ENCODE results near the gene TP53RK.

The TP53RK gene

GRCh38 chr20:46720776-46721425, 31.7 kb upstream of the TP53RK start:
- Histone ChIP-seq H3K4me3 (IDR thresholded peaks at IDR 0.05; ENCODE audit: insufficient read depth, low read depth, low read length) (no peak overlapping the region), H4K20me1 (ENCODE audit: insufficient read depth) (no peaks in the 10 kb centered on the region), H2AFZ (ENCODE audit: low read depth) (no peak overlapping the region), H3K79me2 (ENCODE audit: insufficient read depth, low read depth) (no peaks in the 10 kb centered on the region), H3K4me1 (ENCODE audit: low read depth, poor library complexity, severe bottlenecking) (no peaks in the 10 kb centered on the region), H3K27me3 (ENCODE audit: insufficient read depth, low read depth) (no peaks in the 10 kb centered on the region), H3K27ac (no peak overlapping the region), H3K4me2 (no peak overlapping the region), H3K36me3 (ENCODE audit: insufficient read depth) (no peaks in the 10 kb centered on the region), H3K9ac (no peak overlapping the region)
- no peak for TF ChIP-seq CTCF (conservative IDR thresholded peaks at IDR 0.05; ENCODE audit: low read depth, low read length)

- Histone ChIP-seq H4K20me1 (ENCODE audit: insufficient read depth) (no peaks in the 10 kb centered on the region), H3K4me3 (IDR thresholded peaks at IDR 0.05; ENCODE audit: insufficient read depth, low read depth, low read length) (no peak overlapping the region), H3K4me2 (no peak overlapping the region), H3K9ac (no peak overlapping the region), H3K36me3 (ENCODE audit: insufficient read depth) (no peaks in the 10 kb centered on the region), H2AFZ (ENCODE audit: low read depth) (no peak overlapping the region), H3K27me3 (ENCODE audit: insufficient read depth, low read depth) (no peaks in the 10 kb centered on the region), H3K27ac (no peak overlapping the region), H3K4me1 (ENCODE audit: low read depth, poor library complexity, severe bottlenecking) (no peaks in the 10 kb centered on the region), H3K79me2 (ENCODE audit: insufficient read depth, low read depth) (no peaks in the 10 kb centered on the region)
- TF ChIP-seq CTCF (conservative IDR thresholded peaks at IDR 0.05; ENCODE audit: low read depth, low read length) = no peak
Measured at GRCh38 chr20:46720019-46720418, 30.8 kb upstream of the TP53RK start.

GRCh38 chr20:46717818-46718541, 28.7 kb upstream of the TP53RK start:
- TF ChIP-seq CTCF (conservative IDR thresholded peaks at IDR 0.05; ENCODE audit: low read depth, low read length) = no peak
- Histone ChIP-seq H3K9ac (no peak overlapping the region), H3K27ac (no peak overlapping the region), H3K36me3 (ENCODE audit: insufficient read depth) (no peaks in the 10 kb centered on the region), H2AFZ (ENCODE audit: low read depth) (no peak overlapping the region), H3K27me3 (ENCODE audit: insufficient read depth, low read depth) (no peaks in the 10 kb centered on the region), H3K4me1 (ENCODE audit: low read depth, poor library complexity, severe bottlenecking) (no peaks in the 10 kb centered on the region), H3K79me2 (ENCODE audit: insufficient read depth, low read depth) (no peaks in the 10 kb centered on the region), H3K4me2 (no peak overlapping the region), H3K4me3 (IDR thresholded peaks at IDR 0.05; ENCODE audit: insufficient read depth, low read depth, low read length) (no peak overlapping the region), H4K20me1 (ENCODE audit: insufficient read depth) (no peaks in the 10 kb centered on the region)

- H3K27me3 ChIP-seq (ENCODE audit: insufficient read depth, low read depth) = no peaks in the 10 kb centered on the region; the same call in 1 of the 2 replicates
- H2AFZ ChIP-seq (ENCODE audit: low read depth) = no peak overlapping the region
- no peaks in the 10 kb centered on the region for H4K20me1 ChIP-seq (ENCODE audit: insufficient read depth)
- H3K4me1 ChIP-seq (ENCODE audit: low read depth, poor library complexity, severe bottlenecking) = no peaks in the 10 kb centered on the region
- H3K79me2 ChIP-seq (ENCODE audit: insufficient read depth, low read depth) = no peaks in the 10 kb centered on the region
- H3K27ac ChIP-seq = no peak overlapping the region
- no peak overlapping the region for H3K4me2 ChIP-seq
- TF ChIP-seq CTCF (conservative IDR thresholded peaks at IDR 0.05; ENCODE audit: low read depth, low read length) = no peak
- no peak overlapping the region for H3K4me3 ChIP-seq (IDR thresholded peaks at IDR 0.05; ENCODE audit: insufficient read depth, low read depth, low read length)
- no peaks in the 10 kb centered on the region for H3K36me3 ChIP-seq (ENCODE audit: insufficient read depth)
- H3K9ac ChIP-seq = no peak overlapping the region
Measured at GRCh38 chr20:46715292-46715756, 26.1 kb upstream of the TP53RK start.

All from KMS-11 (cell line).